ENCODE measurements around the gene WASHC2C. TPM values are rescaled to one million over a fixed set of nuclear protein-coding genes. Genes with fewer than 3 reads are reported as not detected.
"Not testable (repeated sequence)": the region's sequence is repeated elsewhere in the genome, so short reads cannot be mapped to it uniquely, and the experiment has no call there.

Gene WASHC2C
- total RNA-seq, 1 donor from 2014 or later: 47.7 TPM

- intact Hi-C loops (cut with DNase I): no loop called here
- no peak for DNase-seq (ENCODE audit: low spot score in 2 of 2)
- no peak overlapping the region for H3K4me3 ChIP-seq
- no peak overlapping the region for H3K27ac ChIP-seq
- H3K4me1 ChIP-seq: no peaks in the 10 kb centered on the region
- H3K36me3 ChIP-seq: no peaks in the 10 kb centered on the region
- H3K9me3 ChIP-seq: no peaks in the 10 kb centered on the region
- no peak for TF ChIP-seq CTCF (IDR thresholded peaks at IDR 0.05)
- H3K27me3 ChIP-seq: no peaks in the 10 kb centered on the region
Observed at GRCh38 chr10:45817130-45817859, 90.2 kb downstream of the WASHC2C start.

- H3K27me3 ChIP-seq: no peaks in the 10 kb centered on the region
- H3K4me1 ChIP-seq: no peaks in the 10 kb centered on the region
- H3K4me3 ChIP-seq: no peak overlapping the region
- intact Hi-C loops (cut with DNase I): no loop called here
- H3K36me3 ChIP-seq: no peaks in the 10 kb centered on the region
- no peak for DNase-seq (ENCODE audit: low spot score in 2 of 2)
- no peak overlapping the region for H3K27ac ChIP-seq
- no peaks in the 10 kb centered on the region for H3K9me3 ChIP-seq
- TF ChIP-seq CTCF (IDR thresholded peaks at IDR 0.05): no peak
Observed at GRCh38 chr10:45817912-45818311, 90.8 kb downstream of the WASHC2C start.

- H3K27me3 ChIP-seq: no peaks in the 10 kb centered on the region
- TF ChIP-seq CTCF (IDR thresholded peaks at IDR 0.05): no peak
- H3K4me1 ChIP-seq: no peaks in the 10 kb centered on the region
- H3K27ac ChIP-seq: no peak overlapping the region
- intact Hi-C loops (cut with DNase I): no loop called here
- no peaks in the 10 kb centered on the region for H3K9me3 ChIP-seq
- H3K36me3 ChIP-seq: no peaks in the 10 kb centered on the region
- no peak overlapping the region for H3K4me3 ChIP-seq
- no peak for DNase-seq (ENCODE audit: low spot score in 2 of 2)
Observed at GRCh38 chr10:45819552-45819951, 92.5 kb downstream of the WASHC2C start.

GRCh38 chr10:45820107-45820830 lies 93.2 kb downstream of the WASHC2C start:
- DNase-seq (ENCODE audit: low spot score in 2 of 2); H3K27me3 ChIP-seq; H3K4me3 ChIP-seq; H3K4me1 ChIP-seq; H3K9me3 ChIP-seq; intact Hi-C loops (cut with DNase I); H3K36me3 ChIP-seq; H3K27ac ChIP-seq: not testable (repeated sequence)

- intact Hi-C loops (cut with DNase I); H3K27ac ChIP-seq; DNase-seq (ENCODE audit: low spot score in 2 of 2); H3K4me1 ChIP-seq; H3K4me3 ChIP-seq; H3K27me3 ChIP-seq; H3K9me3 ChIP-seq; H3K36me3 ChIP-seq: not testable (repeated sequence)
Observed at GRCh38 chr10:45822918-45823317, 95.9 kb downstream of the WASHC2C start.

Other genes with a start within 250 kb of the WASHC2C start
- 17.1 TPM for gene ZFAND4, start 54.5 kb upstream of the WASHC2C start, total RNA-seq
- gene AGAP4, start 120.2 kb downstream of the WASHC2C start, total RNA-seq: 2.2 TPM
- gene TIMM23, start 245.2 kb downstream of the WASHC2C start, total RNA-seq: 19.3 TPM